GM21390 (cell line): ENCODE data around the gene CBX3.
A peak's percentile ranks its signal among the peaks of the same experiment; 100 is the strongest.
"Not testable (repeated sequence)": the region's sequence is repeated elsewhere in the genome, so short reads cannot be mapped to it uniquely, and the experiment has no call there.

Source experiments
- ATAC-seq: cut with Tn5 transposase; IDR thresholded peaks from one replicate; pipeline ENCODE4 v1.9.1; 2021; ENCODE audit not compliant: unreplicated experiment

CBX3 gene

DNA sequence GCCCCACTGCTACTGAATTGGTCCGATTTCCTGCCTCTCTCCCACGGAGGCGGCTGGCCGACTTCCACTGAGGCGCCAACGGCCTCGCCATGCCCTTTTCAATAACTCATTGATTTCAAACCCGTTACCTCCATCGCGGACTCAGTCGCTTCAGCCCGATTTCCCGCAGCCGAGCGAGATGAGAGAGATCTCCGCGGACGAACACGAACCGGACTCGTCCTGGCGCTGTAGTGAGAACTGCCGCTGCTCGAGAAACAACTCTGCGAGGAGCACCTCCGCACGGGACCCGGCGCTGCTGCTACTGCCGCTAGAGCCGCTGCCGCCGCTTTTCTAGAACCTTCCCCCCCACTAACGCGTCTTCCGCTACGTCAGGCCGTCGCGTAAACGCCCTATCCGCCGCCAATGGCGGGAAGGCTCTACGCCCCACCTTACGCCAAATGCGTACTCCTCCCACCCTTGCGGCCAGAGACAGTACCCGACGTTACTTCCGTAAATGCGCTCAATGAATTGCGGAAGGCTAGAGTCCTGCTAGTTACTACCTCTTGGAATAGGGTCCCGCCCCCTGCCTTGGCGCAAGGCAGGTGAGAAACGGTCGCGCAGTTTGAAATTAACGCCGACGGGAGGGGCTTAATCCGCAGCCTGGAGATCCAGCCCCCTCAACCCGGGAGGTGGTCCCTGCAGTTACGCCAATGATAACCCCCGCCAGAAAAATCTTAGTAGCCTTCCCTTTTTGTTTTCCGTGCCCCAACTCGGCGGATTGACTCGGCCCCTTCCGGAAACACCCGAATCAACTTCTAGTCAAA, 900 bp upstream of the CBX3 start, which contains the start of gene HNRNPA2B1:
Gene HNRNPA2B1, minus strand, starts transcription at position 303 of the 803 bp plus-strand sequence. Its CDS starts 169 bp downstream, at position 134.
- ATAC-seq: peak; percentile 47

DNA sequence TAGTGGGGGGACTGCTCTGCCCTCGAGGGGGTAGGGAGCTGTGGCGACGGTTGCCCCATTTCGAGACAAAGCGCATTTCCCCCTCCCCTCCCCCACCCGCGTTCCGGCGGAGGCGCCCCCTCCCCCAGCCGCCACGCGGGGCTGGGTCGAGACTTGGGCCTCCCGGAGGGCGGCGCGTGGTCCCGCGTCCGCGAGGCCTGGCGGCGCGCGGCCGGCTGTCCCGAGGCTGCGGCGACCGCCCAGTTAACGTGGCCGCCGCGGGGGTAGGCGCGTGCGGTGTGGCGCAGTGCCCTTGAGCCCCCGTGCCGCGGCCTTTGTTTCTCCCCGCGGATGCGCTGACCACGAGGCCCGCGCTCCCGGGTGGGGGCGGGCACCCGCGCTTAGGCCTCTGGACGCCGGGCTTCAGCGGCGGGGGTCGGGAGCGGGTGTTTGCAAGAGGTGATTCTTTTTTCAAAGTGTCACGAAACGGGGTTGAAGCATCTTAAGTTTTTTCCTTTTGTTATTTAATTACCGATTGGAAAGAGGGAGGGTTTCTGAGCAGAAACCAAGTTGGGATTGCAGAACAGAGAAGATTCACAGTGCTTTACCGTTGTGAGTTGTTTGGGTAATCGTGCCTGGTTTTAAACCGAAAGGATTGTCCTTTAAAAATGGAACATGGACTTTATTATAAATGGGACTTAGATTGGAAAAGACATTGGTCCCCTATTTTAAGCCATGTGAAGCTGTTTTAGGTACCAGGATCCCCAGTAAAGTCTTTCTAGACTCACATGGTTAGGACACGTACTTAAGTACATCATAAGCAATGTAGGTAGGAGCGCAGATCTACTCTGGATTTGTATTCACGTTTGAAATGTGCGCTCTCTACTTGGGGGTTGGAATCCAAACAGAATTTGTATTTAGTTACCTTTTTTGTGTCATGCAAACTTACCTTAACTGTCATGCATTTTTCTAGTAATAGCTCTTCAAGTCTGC, 760 bp downstream of the CBX3 start:
- ATAC-seq: peak; percentile 8

DNA sequence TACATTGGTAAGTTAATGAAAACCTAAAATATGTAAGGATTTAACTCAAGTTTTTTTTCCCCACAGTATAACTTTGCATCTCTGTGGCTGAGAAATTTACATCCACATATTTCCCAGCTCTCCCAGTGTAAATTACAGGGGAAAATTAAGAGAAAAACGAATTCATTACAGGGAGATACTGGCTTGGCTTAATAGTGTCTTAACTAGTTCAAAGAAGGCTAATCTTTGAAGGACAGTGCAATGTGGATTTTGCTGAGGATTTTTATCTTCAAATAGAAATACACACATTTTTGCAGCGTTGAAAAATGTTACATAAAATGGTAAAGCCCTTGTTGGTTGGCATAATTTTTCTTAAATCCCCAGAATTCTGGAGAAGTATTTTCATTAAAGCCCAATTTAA, 1.5 kb downstream of the CBX3 start:
- ATAC-seq: no peak

DNA sequence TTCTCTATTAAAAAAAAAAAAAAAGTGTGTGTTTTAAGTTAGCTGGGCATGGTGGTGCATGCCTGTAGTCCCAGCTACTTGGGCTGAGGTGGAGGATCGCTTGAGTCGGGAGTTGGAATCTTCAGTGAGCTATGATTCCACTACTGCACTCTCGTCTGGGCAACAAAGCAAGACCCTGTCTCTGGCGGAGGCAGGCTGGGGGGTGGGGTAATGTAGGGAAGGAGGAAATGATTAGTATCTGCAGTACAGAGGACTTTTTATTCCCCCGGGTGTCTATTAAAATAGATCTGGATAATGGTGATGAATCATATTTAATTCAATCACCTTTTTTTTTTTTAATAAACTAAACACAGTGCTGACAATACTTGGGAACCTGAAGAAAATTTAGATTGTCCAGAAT, 6.5 kb downstream of the CBX3 start:
- ATAC-seq: no peak

DNA sequence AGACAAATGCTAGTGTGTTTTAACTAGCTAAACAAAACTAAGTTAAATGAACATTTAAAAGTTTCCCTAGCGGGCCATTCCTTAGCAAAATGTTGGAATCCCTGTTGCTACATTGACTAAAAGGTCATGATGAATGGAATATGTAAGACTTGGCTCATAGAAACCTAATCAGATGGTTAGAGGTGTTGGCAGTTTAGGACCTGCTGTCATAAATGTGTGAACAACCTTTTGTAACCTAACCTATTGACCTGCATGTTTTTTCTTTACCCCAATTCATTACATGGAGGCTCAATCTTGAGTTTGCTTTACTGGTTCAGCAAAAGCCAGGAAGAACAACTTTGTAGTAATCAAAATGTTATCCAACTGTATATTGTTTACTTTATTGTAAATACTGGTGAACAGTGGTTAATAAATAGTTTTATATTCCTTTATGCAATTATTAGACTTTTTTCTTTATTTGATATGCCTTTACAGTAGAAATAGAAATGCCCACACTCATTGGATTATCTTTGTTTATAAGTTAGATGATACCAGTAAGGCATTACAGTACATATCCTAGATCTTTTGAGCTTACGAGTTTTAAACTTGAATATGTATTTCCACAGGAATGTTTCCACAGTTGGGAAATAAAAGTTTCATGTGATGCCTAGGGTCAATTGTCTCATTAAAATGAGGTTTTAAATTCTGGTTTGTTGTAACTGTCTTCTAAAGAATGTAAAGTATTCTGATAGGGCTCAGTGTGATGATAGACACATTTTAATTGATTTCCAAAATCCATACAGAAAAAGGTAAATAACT, 11.6 kb downstream of the CBX3 start:
- ATAC-seq: no peak

DNA sequence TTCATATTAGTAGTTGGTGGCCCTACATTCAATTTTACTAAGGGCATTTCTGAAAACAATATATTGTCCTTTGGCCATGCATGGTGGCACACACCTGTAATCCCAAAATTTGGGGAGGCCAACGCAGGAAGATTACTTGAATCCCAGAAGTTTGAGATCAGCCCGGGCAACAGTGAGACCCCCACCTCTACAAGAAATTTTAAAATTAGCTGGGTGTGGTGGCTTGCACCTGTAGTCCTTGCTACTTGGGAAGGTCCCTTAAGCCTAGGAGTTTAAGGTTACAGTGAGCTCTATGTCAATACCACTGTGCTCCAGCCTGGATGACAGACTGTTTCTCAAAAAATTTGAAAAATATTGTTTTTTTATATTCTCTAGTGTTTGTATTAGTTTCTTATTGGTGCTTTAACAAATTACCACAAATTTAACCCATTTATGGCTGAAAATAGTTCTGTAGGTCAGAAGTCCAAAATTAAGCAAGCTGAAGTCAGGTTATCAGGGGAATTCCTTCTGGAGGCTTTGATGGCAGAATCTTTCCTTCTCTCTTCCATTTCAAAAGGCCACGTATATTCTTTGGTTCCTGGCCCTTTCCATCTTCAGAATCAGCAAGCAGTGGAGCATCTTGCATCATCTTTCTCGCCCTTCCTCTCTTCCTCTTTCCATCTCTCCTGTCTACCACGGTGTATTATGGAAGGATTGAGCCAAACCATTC, 12.4 kb downstream of the CBX3 start:
- ATAC-seq: no peak

DNA sequence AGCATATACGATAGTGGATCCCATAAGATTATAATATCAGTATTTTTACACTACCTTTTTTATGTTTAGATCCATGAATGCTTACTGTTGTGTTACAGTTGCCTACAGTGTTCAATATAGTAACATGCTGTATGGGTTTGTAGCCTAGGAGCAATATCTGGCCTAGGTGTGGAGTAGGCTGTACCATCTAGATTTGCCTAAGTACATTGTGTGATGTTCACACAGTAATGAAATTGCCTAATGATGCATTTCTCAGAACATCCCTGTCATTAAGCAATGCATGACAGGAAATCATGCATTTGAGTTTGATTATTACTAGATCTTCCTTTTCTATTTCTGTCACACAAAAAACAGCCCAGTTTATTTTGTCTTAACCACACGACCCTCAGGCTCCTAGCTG, 14.5 kb downstream of the CBX3 start:
- no peak for ATAC-seq

DNA sequence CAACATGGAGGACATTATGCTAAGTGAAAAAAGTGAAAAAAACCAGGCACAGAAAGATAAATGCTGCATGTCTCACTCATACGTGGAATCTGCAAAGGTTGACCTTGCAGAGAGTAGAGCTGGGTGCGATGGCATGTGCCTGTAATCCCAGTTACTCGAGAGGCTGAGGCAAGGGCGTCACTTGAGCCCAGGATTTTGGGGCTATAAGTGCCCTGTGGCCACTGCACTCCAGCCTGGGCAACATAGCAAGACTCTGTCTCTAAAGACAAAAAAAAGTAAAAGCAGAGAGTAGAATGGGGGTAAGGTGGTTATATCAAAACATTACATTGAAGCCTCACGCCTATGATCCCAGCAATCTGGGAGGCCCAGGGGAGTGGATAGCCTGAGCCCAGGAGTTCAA, 22.8 kb downstream of the CBX3 start:
- ATAC-seq: no peak

DNA sequence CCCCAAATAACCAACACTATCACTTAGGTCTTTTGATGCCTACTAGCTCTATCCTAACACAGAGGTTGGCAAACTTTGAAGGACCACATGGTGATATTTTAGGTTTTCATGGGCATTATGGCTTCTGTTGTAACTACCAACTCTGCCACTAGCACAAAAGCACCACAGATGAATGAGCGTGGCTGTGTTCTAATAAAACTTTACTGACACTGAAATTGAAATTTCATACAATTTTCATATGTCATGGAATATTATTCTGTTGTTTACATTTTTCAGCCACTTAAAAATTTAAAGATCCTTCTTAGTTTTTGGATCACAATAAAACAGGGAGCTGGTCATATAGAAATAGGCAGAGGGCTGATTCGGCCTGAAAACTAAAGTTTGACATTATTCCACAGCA, 26.4 kb downstream of the CBX3 start:
- ATAC-seq: no peak

DNA sequence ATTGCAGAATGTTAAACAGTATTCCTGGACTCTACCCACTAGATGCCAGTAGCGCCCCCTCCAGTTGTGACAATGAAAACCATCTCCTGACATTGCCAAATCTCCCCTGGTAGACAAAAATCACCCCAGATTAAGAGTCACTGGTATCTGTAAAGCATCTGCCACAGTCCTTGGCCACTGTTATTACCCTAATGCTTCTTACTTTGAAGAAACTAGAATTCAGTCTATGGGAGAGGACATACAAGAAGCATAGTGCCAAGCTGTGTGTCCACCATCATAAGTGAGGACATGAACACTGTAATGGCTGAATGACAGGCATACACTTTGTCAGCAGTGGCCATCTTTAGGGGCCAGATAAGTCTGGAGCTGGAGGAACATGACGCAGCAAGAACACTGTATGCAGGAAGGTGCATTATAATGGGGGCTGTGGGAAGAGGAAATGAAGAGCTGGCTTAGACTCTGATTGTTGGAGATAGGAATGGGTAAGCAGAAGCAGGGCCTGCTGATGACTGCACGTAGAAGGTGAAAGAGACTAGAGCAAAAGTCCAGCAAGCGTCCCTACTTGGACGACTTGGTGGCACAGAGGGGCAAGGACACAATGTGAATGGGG, 32.5 kb downstream of the CBX3 start:
- no peak for ATAC-seq

DNA sequence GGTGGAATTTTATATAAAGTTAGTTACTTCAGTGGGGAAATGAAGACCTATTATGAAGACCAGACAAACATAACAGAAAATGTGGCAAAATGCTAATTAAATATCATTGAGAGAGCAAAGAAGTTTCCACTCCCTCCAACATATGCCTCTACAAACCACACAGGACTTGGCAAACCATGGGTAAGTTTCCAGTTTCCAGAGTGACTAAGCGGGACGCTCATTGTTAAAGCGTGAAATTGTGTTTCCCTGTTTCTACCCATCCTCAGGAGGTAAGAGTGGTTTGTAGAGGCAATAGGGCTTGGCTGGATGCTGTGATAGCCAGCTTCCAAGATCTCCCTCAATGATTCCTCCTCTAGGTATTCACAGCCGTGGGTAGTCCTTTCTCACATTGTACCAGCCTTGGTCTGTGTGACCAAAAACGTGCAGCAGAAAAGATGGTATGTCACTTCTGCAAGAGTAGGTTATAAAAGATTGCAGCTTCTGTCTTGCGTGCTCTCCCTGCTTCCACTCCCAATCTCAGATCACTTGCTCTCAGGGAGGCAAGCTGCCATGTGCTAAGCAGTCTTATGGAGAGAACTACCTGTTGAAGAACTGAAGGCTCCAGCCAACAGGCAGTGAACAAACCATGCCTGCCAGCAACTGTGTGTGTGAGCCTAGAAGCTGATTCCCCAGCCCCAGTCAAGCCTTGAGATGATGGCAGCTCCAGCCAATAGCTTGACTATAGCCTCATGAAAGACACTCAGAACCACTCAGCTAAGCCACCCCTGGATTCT, 35.7 kb downstream of the CBX3 start:
- ATAC-seq: no peak

DNA sequence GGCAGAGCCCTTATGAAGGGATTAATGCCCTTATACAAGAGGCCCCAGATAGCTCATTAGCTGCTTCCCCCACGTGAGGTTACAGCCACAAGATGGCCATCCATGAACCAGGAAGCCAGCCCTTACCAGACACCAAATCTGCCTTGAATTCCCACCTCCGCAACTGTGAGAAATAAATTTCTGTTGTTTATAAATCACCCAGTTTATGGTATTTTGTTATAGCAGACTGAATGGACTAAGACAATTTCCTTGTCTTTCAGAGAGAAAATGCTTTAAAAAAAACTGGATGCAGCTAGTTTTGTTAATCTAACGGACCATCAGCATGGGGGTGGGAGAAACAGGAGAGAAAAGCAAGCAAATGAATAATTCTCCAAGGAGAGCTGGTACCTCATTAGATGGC, 36.5 kb downstream of the CBX3 start:
- no peak for ATAC-seq

DNA sequence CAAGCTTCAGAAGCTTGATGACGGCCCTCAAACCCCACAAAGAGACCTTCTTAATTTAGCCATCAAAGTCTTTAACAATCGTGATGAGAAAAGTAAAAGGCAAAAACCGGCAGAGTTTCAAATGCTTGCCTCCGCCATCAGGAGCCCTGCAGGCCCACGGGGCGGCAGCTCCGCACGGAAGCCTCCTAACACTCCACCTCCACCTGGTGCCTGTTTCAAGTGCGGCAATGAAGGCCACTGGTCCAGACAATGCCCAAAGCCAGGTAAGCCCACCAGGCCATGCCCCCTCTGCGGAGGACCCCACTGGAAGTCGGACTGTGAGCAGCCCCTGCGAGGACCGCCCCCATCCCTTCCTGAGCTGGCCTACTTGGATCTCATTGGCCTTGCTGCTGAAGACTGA, 43.6 kb downstream of the CBX3 start:
- ATAC-seq: no peak

DNA sequence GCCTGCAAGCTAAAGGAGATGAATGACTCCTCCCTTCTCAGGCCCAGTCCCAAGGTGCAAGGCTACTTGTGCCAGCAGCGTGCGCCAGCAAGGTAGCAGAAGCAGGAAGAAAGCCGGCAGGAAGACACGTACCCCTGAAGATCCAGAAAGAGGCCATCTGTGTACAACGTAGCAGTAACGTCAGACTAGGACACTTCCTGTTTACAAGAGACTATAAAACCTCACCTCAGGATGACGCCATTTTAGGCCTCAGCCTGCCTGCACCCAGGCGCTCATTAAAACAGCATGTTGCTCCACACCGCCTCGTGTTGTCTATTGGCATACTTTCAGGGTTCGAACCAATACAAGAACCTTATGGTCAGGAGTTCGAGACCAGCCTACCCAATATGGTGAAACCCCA, 48.7 kb downstream of the CBX3 start:
- ATAC-seq: no peak

DNA sequence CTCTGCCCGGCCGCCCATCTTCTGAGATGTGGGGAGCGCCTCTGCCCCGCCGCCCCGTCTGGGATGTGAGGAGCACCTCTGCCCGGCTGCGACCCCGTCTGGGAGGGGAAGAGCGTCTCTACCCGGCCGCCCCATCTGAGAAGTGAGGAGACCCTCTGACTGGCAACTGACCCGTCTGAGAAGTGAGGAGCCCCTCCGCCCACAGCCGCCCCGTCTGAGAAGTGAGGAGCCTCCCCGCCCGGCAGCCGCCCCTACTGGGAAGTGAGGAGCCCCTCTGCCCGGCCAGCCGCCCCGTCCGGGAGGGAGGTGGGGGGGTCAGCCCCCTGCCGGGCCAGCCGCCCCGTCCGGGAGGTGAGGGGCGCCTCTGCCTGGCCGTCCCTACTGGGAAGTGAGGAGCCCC, 60.3 kb downstream of the CBX3 start:
- not testable (repeated sequence) for ATAC-seq
